IMR-90 (cell line): ENCODE measurements around the gene EIF1. TPM values are rescaled to one million over a fixed set of nuclear protein-coding genes. Genes with fewer than 3 reads are reported as not detected.

Source experiments
- ATAC-seq: fragments of 200-7000 bp; cut with Tn5 transposase; 2 replicates; pipeline ENCODE4 v1.9.1; 2020; ENCODE audit warnings: low read depth, mild to moderate bottlenecking, moderate library complexity
- BruUV-seq: library from RNA; stranded (reverse); fragments of 400-500 nt; replicated peaks from 2 replicates; lab custom pipeline; 2021; lab: Mats Ljungman, UMichigan
- CTCF ChIA-PET: fragments of 300-600 bp; formaldehyde crosslinking; extraction: SDS; loops from one replicate; lab custom pipeline; 2021; ENCODE audit warnings: antibody characterized with exemption; lab: Yijun Ruan, JAX
- POLR2A ChIA-PET: fragments of 300-600 bp; sonication (Branson Sonifier 250); formaldehyde crosslinking; loops from one replicate; lab custom pipeline; 2022; ENCODE audit warnings: antibody characterized with exemption; ENCODE audit not compliant: unreplicated experiment; lab: Charles Lee
- DNase-seq: peaks from one replicate; pipeline ENCODE4 v3.0.0; 2013
- H2AFZ ChIP-seq: replicated peaks from 2 replicates; pipeline ENCODE3; 2013; ENCODE audit warnings: low read length, mild to moderate bottlenecking; ENCODE audit not compliant: poor library complexity
- H2AK5ac ChIP-seq: 2 replicates; pipeline ENCODE4 v1.6.1; 2013; ENCODE audit warnings: low read depth, low read length, inconsistent platforms
- H2AK9ac ChIP-seq: replicated peaks from 2 replicates; pipeline ENCODE3; 2013; ENCODE audit warnings: mild to moderate bottlenecking, low read depth, low read length, moderate library complexity; ENCODE audit not compliant: poor library complexity
- H2BK120ac ChIP-seq: 2 replicates; pipeline ENCODE4 v1.6.1; 2013; ENCODE audit warnings: low read depth, low read length, inconsistent platforms
- H2BK15ac ChIP-seq: 3 replicates; pipeline ENCODE4 v1.6.1; 2013; ENCODE audit warnings: low read depth, low read length, inconsistent platforms
- H2BK20ac ChIP-seq: 2 replicates; pipeline ENCODE4 v1.6.1; 2013; ENCODE audit warnings: low read depth, mild to moderate bottlenecking, inconsistent platforms, low read length, moderate library complexity
- H2BK5ac ChIP-seq: 2 replicates; pipeline ENCODE4 v1.6.1; 2013; ENCODE audit warnings: mild to moderate bottlenecking, low read depth, low read length, inconsistent platforms; ENCODE audit not compliant: poor library complexity, severe bottlenecking
- H3K14ac ChIP-seq: replicated peaks from 2 replicates; pipeline ENCODE4 v1.6.1; 2013; ENCODE audit warnings: low read depth, low read length, inconsistent platforms
- H3K18ac ChIP-seq: 2 replicates; pipeline ENCODE4 v1.6.1; 2013; ENCODE audit warnings: low read depth, low read length, control low read depth
- H3K23ac ChIP-seq: 2 replicates; pipeline ENCODE4 v1.6.1; 2013; ENCODE audit warnings: low read depth, low read length, inconsistent platforms
- H3K27ac ChIP-seq: 2 replicates; pipeline ENCODE4 v1.5.1; 2013; ENCODE audit warnings: mild to moderate bottlenecking, control low read depth, low read length; ENCODE audit not compliant: insufficient read depth
- H3K27me3 ChIP-seq: 2 replicates; pipeline ENCODE4 v1.6.1; 2013; ENCODE audit warnings: low read length; ENCODE audit not compliant: control insufficient read depth, insufficient read depth
- H3K36me3 ChIP-seq: 2 replicates; pipeline ENCODE4 v1.6.1; 2013; ENCODE audit warnings: low read length, mixed read lengths; ENCODE audit not compliant: control insufficient read depth, insufficient read depth
- H3K4ac ChIP-seq: 2 replicates; pipeline ENCODE4 v1.6.1; 2013; ENCODE audit warnings: low read depth, low read length, inconsistent platforms
- H3K4me1 ChIP-seq: 2 replicates; pipeline ENCODE4 v1.6.1; 2013; ENCODE audit warnings: low read length, mixed read lengths; ENCODE audit not compliant: control insufficient read depth, insufficient read depth
- H3K4me2 ChIP-seq: 2 replicates; pipeline ENCODE4 v1.6.1; 2013; ENCODE audit warnings: low read depth, mild to moderate bottlenecking, control low read depth, low read length, moderate library complexity
- H3K4me3 ChIP-seq: 2 replicates; pipeline ENCODE4 v1.5.1; 2013; ENCODE audit warnings: low read depth, mild to moderate bottlenecking, control low read depth, low read length, moderate library complexity; ENCODE audit not compliant: insufficient read depth
- H3K56ac ChIP-seq: 2 replicates; pipeline ENCODE4 v1.6.1; 2013; ENCODE audit warnings: low read length, inconsistent platforms; ENCODE audit not compliant: insufficient read depth; ENCODE audit errors: extremely low read depth
- H3K79me1 ChIP-seq, 2 experiments: 2 replicates each; pipeline ENCODE4 v1.6.1; 2013; ENCODE audit warnings: low read length in 2 of 2, inconsistent platforms in 1 of 2, low read depth in 1 of 2
- H3K9ac ChIP-seq: 2 replicates; pipeline ENCODE4 v1.6.1; 2013; ENCODE audit warnings: low read depth, low read length, control low read depth
- H3K9me1 ChIP-seq: 2 replicates; pipeline ENCODE4 v1.6.1; 2013; ENCODE audit warnings: low read length, inconsistent platforms; ENCODE audit not compliant: insufficient read depth
- H3K9me3 ChIP-seq: 2 replicates; pipeline ENCODE4 v1.6.1; 2013; ENCODE audit warnings: low read length; ENCODE audit not compliant: control insufficient read depth, insufficient read depth
- H4K20me1 ChIP-seq: 2 replicates; pipeline ENCODE4 v1.6.1; 2013; ENCODE audit warnings: low read length, inconsistent platforms; ENCODE audit not compliant: insufficient read depth
- H4K5ac ChIP-seq: 2 replicates; pipeline ENCODE4 v1.6.1; 2013; ENCODE audit warnings: mild to moderate bottlenecking, low read depth, low read length, control low read depth
- H4K8ac ChIP-seq, 2 experiments: 2 replicates each; pipeline ENCODE4 v1.6.1; 2013; ENCODE audit warnings: low read depth in 2 of 2, low read length in 2 of 2, control low read depth in 1 of 2, inconsistent platforms in 1 of 2
- H4K91ac ChIP-seq: 2 replicates; pipeline ENCODE4 v1.6.1; 2013; ENCODE audit warnings: low read depth, low read length, inconsistent platforms; ENCODE audit not compliant: insufficient read depth
- BHLHE40 ChIP-seq: fragments of 150-350 bp; IDR thresholded peaks from 2 replicates; pipeline ENCODE4 v1.6.1; 2016; ENCODE audit warnings: mild to moderate bottlenecking, low read depth, low read length
- CTCF ChIP-seq: conservative IDR thresholded peaks from 2 replicates; pipeline ENCODE4 v1.5.1; 2012; ENCODE audit warnings: mild to moderate bottlenecking, low read depth, low read length, improper control_type of control experiment
- ELK1 ChIP-seq: fragments of 150-350 bp; IDR thresholded peaks from 2 replicates; pipeline ENCODE4 v1.6.1; 2016; ENCODE audit warnings: low read depth, mild to moderate bottlenecking, low read length, moderate library complexity, borderline replicate concordance
- FOS ChIP-seq: fragments of 150-350 bp; IDR thresholded peaks from 2 replicates; pipeline ENCODE4 v1.6.1; 2016; ENCODE audit warnings: low read depth, low read length
- MAFK ChIP-seq: IDR thresholded peaks from 2 replicates; pipeline ENCODE4 v1.6.1; 2012; ENCODE audit warnings: low read depth, low read length, improper control_type of control experiment
- MAZ ChIP-seq: IDR thresholded peaks from 2 replicates; pipeline ENCODE4 v1.6.1; 2012; ENCODE audit warnings: low read depth, mild to moderate bottlenecking, low read length, improper control_type of control experiment, moderate library complexity, borderline replicate concordance
- MXI1 ChIP-seq: IDR thresholded peaks from 2 replicates; pipeline ENCODE4 v1.6.1; 2012; ENCODE audit warnings: low read depth, mild to moderate bottlenecking, low read length, moderate library complexity, borderline replicate concordance
- POLR2A ChIP-seq: IDR thresholded peaks from 2 replicates; pipeline ENCODE4 v1.6.1; 2012; ENCODE audit warnings: mild to moderate bottlenecking, low read depth, low read length
- RAD21 ChIP-seq: IDR thresholded peaks from 2 replicates; pipeline ENCODE4 v1.6.1; 2012; ENCODE audit warnings: low read length, improper control_type of control experiment
- SMC3 ChIP-seq: fragments of 150-350 bp; IDR thresholded peaks from 2 replicates; pipeline ENCODE4 v1.6.1; 2016; ENCODE audit warnings: low read depth, mild to moderate bottlenecking, antibody characterized with exemption, low read length, moderate library complexity
- WGBS, 2 experiments: methylation state at CpG; one replicate each; pipeline versions ENCODE4 v1.1.5 to v1.1.7; 2013; ENCODE audit warnings: missing lambda C conversion rate in 2 of 2; ENCODE audit not compliant: insufficient read length in 1 of 2; ENCODE audit errors: extremely low coverage in 2 of 2; 5-methylcytosine and 5-hydroxymethylcytosine counted together
- dilution Hi-C: fragments of 300-500 bp; cut with HindIII; formaldehyde crosslinking; loops from one replicate; pipeline ENCODE4 v1.14.3; 2018; ENCODE audit warnings: low sequenced_read_pairs; ENCODE audit not compliant: unreplicated experiment
- in situ Hi-C: fragments of 300-500 bp; cut with MboI; formaldehyde crosslinking; loops from 3 replicates; pipeline ENCODE4 v1.14.3; 2019; ENCODE audit warnings: low sequenced_read_pairs, inconsistent platforms, mixed read lengths
- intact Hi-C: fragments of 100-400 bp; cut with micrococcal nuclease; formaldehyde crosslinking; loops from 2 replicates; pipeline ENCODE4 v1.10.0; 2022
- polyA plus RNA-seq, 3 experiments: library from polyadenylated mRNA; depleted of rRNA; stranded (reverse); fragments of >200 nt; gene quantifications; 2 replicates each; pipeline ENCODE4 v1.2.3, GENCODE V29; 2012; ENCODE audit warnings: low replicate concordance in 1 of 3
- total RNA-seq: library from RNA; depleted of rRNA; stranded (reverse); fragments of >200 nt; gene quantifications from 2 replicates; pipeline ENCODE4 v1.2.3, GENCODE V29; 2012
- TF ChIP-seq, protein P1 (sequence below): fragments of 150-350 bp; IDR thresholded peaks from 2 replicates; pipeline ENCODE4 v1.6.1; 2017; ENCODE audit warnings: mild to moderate bottlenecking, antibody characterized with exemption, low read length, low read depth

EIF1 gene
- total and polyA plus RNA-seq, 2 of the 4 experiments (the other 2 are of a cell fraction): 89.4 to 381 TPM

DNA sequence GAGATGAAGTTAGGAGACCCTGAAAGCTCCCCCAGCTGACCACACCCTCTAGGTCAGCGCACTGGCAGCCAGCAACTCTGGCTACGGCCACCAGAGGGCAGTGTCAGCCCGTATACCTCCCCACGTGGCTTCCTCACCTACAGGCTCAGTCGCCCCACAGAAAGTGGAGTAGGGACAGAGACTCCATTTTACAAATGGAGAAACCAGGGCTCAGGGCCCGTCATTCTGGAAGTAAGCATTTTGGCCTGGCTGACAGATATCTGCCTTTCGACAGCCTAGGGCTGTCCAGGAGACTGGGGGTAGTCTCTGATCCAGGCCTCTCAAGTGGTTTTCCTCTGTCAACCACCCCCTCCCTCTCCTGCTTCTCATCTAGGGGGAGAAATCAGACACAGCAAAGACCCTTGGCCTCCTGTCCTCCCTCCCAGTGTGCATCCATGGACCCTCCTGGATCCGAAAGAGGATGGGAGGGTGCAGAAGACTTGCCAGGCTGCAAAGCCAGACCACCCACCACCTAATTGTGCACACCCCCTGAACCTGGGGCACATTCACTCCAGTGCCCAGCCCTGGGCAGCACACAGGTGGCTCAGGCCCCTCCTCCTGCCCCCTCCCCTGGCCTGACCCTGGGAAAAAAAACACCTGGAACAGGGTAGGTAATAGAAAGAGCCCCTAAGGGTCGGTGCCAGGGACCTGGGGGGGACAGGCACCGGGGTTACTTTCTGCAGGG is 49.6 kb downstream of the EIF1 start:
- POLR2A ChIA-PET: no interaction called here
- H3K56ac ChIP-seq: no peak overlapping the region

More for the DNA sequence above, 49.6 kb downstream of the EIF1 start:
- BruUV-seq: no TSS peak
- H4K20me1 ChIP-seq: no peaks in the 10 kb centered on the region
- no peak overlapping the region for H3K9ac ChIP-seq
- 60% methylated on average over 1 of the region's 10 CpGs; no CpG with 5 or more reads in 1 of the 2 experiments for WGBS, 2 experiments
- no peaks in the 10 kb centered on the region for H3K9me3 ChIP-seq
- peak overlapping the region; percentile 2 for H3K4ac ChIP-seq
- H4K91ac ChIP-seq: peak overlapping the region; percentile 16; the same call in 1 of the 2 replicates
- peak overlapping the region; percentile 41; the same call in 1 of the 2 replicates for H2BK120ac ChIP-seq
- H2AK9ac ChIP-seq: peak overlapping the region; percentile 6
- H3K18ac ChIP-seq: no peak overlapping the region
- H2BK5ac ChIP-seq: no peak overlapping the region
- peak overlapping the region; percentile 45 for H2BK20ac ChIP-seq
- H3K14ac ChIP-seq: no peak overlapping the region; the same call in 1 of the 2 replicates
- H3K36me3 ChIP-seq: no peaks in the 10 kb centered on the region
- H3K4me1 ChIP-seq: peaks cover 5% of the 10 kb centered on the region; the same call in 1 of the 2 replicates
- H3K4me2 ChIP-seq: no peak overlapping the region
- H2AFZ ChIP-seq: peak overlapping the region; percentile 76
- peak overlapping the region; percentile 61 for H4K5ac ChIP-seq
- no peaks in the 10 kb centered on the region for H3K9me1 ChIP-seq
- no peak overlapping the region for H3K23ac ChIP-seq
- H3K79me1 ChIP-seq: no peaks in the 10 kb centered on the region
- no peak overlapping the region for H3K27ac ChIP-seq
- dilution Hi-C loops: no loop called here
- CTCF ChIA-PET: interaction anchor here (1.4 kb wide), 1 partner anchor 63 kb away, joined by 8 read pairs; no protein-coding TSS in a partner anchor
- ATAC-seq (peak; percentile 90), DNase-seq (peak; percentile 68)
- H2AK5ac ChIP-seq: peak overlapping the region; percentile 45; the same call in 1 of the 2 replicates
- H3K27me3 ChIP-seq: peaks cover 39% of the 10 kb centered on the region
- H4K8ac ChIP-seq: peak overlapping the region; percentile 65 to 82; a peak in 3 of 4 replicates
- H3K4me3 ChIP-seq: no peak overlapping the region
- TF ChIP-seq POLR2A (peak; percentile 67), MAZ (peak; percentile 54; the same call in 1 of the 2 replicates), MAFK (no peak), FOS (no peak), MXI1 (peak; percentile 37; the same call in 1 of the 2 replicates), ELK1 (no peak), RAD21 (peak; percentile 99), CTCF (peak; percentile 99), BHLHE40 (no peak), SMC3 (peak; percentile 99)
- TF ChIP-seq, protein P1, sequence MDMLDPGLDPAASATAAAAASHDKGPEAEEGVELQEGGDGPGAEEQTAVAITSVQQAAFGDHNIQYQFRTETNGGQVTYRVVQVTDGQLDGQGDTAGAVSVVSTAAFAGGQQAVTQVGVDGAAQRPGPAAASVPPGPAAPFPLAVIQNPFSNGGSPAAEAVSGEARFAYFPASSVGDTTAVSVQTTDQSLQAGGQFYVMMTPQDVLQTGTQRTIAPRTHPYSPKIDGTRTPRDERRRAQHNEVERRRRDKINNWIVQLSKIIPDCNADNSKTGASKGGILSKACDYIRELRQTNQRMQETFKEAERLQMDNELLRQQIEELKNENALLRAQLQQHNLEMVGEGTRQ: peak; percentile 29; the same call in 1 of the 2 replicates
- intact Hi-C loops: loop anchor here (1.0 to 5.0 kb wide), 3 partner anchors 63 to 221 kb away; partner anchors contain the start of gene KLHL11
- in situ Hi-C loops: loop anchor here (5.0 to 10.0 kb wide), 2 partner anchors 64 to 227 kb away; partner anchors contain the start of gene CNP
- H2BK15ac ChIP-seq: peak overlapping the region; percentile 47; the same call in 1 of the 3 replicates
